Mesenchymal stem cell (in vitro differentiated cells and primary cell): ENCODE data around the gene IL18R1.

ENCODE experiments used
- DNase-seq: peaks from one replicate; pipeline ENCODE4 v3.0.0-alpha.2; 2013
- H2AFZ ChIP-seq: one replicate; pipeline ENCODE4 v1.6.1; 2013; ENCODE audit warnings: low read depth, mild to moderate bottlenecking, control low read depth, inconsistent platforms, low read length, moderate library complexity
- H2AK5ac ChIP-seq: 2 replicates; pipeline ENCODE4 v1.6.1; 2013; ENCODE audit warnings: low read length, moderate library complexity, mild to moderate bottlenecking, inconsistent platforms; ENCODE audit not compliant: severe bottlenecking
- H2BK120ac ChIP-seq: one replicate; pipeline ENCODE4 v1.6.1; 2013; ENCODE audit warnings: low read depth, mild to moderate bottlenecking, inconsistent platforms, low read length, moderate library complexity
- H2BK12ac ChIP-seq, 2 experiments: one replicate each; pipeline ENCODE4 v1.6.1; 2013; ENCODE audit warnings: inconsistent platforms in 2 of 2, low read length in 2 of 2, mild to moderate bottlenecking in 2 of 2, moderate library complexity in 2 of 2, control low read depth in 1 of 2
- H2BK15ac ChIP-seq: one replicate; pipeline ENCODE4 v1.6.1; 2013; ENCODE audit warnings: mild to moderate bottlenecking, low read depth, inconsistent platforms; ENCODE audit not compliant: poor library complexity, severe bottlenecking
- H2BK5ac ChIP-seq: 2 replicates; pipeline ENCODE4 v1.6.1; 2013; ENCODE audit warnings: low read depth, mild to moderate bottlenecking, low read length, control low read depth, inconsistent platforms; ENCODE audit not compliant: poor library complexity, severe bottlenecking
- H3K14ac ChIP-seq, 2 experiments: one replicate each; pipeline ENCODE4 v1.6.1; 2013; ENCODE audit warnings: inconsistent platforms in 2 of 2, low read length in 2 of 2, control low read depth in 1 of 2, mild to moderate bottlenecking in 1 of 2, moderate library complexity in 1 of 2
- H3K18ac ChIP-seq, 2 experiments: one replicate each; pipeline ENCODE4 v1.6.1; 2013; ENCODE audit warnings: inconsistent platforms in 2 of 2, low read length in 2 of 2, control low read depth in 1 of 2, low read depth in 1 of 2, mild to moderate bottlenecking in 1 of 2
- H3K23ac ChIP-seq, 2 experiments: one replicate each; pipeline ENCODE4 v1.6.1; 2013; ENCODE audit warnings: inconsistent platforms in 2 of 2, low read length in 2 of 2, mild to moderate bottlenecking in 2 of 2, moderate library complexity in 2 of 2, control low read depth in 1 of 2
- H3K27ac ChIP-seq: 2 replicates; pipeline ENCODE4 v1.5.1; 2013; ENCODE audit warnings: mild to moderate bottlenecking, moderate library complexity, low read length, control low read depth, inconsistent platforms; ENCODE audit not compliant: poor library complexity, severe bottlenecking
- H3K27me3 ChIP-seq, 2 experiments: 2 replicates each; pipeline versions ENCODE4 v1.6.1 to v1.7.0; 2013; ENCODE audit warnings: low read length in 2 of 2, mild to moderate bottlenecking in 2 of 2, moderate library complexity in 2 of 2, control low read depth in 1 of 2, inconsistent platforms in 1 of 2; ENCODE audit not compliant: control insufficient read depth in 1 of 2, insufficient read depth in 1 of 2
- H3K36me3 ChIP-seq, 2 experiments: 2 replicates each; pipeline versions ENCODE4 v1.6.1 to v1.7.0; 2013; ENCODE audit warnings: low read length in 2 of 2, control low read depth in 1 of 2, inconsistent platforms in 1 of 2, low read depth in 1 of 2, mild to moderate bottlenecking in 1 of 2; ENCODE audit not compliant: insufficient read depth in 2 of 2, control insufficient read depth in 1 of 2
- H3K4ac ChIP-seq, 2 experiments: one replicate each; pipeline ENCODE4 v1.6.1; 2013; ENCODE audit warnings: inconsistent platforms in 2 of 2, low read length in 2 of 2, mild to moderate bottlenecking in 2 of 2, moderate library complexity in 2 of 2, control low read depth in 1 of 2, low read depth in 1 of 2
- H3K4me1 ChIP-seq: 2 replicates; pipeline ENCODE4 v1.6.1; 2013; ENCODE audit warnings: low read depth, low read length, control low read depth; ENCODE audit not compliant: control insufficient read depth, insufficient read depth
- H3K4me2 ChIP-seq: 2 replicates; pipeline ENCODE4 v1.6.1; 2013; ENCODE audit warnings: low read length, mild to moderate bottlenecking, inconsistent platforms; ENCODE audit not compliant: poor library complexity, severe bottlenecking
- H3K4me3 ChIP-seq, 2 experiments: 2 replicates each; pipeline versions ENCODE4 v1.5.1 to v1.7.0; 2013; ENCODE audit warnings: low read length in 2 of 2, mild to moderate bottlenecking in 2 of 2, control low read depth in 1 of 2, low read depth in 1 of 2; ENCODE audit not compliant: insufficient read depth in 1 of 2
- H3K79me1 ChIP-seq: replicated peaks from 2 replicates; pipeline ENCODE4 v1.6.1; 2013; ENCODE audit warnings: mild to moderate bottlenecking, control low read depth, low read length, inconsistent platforms; ENCODE audit not compliant: poor library complexity, severe bottlenecking
- H3K9ac ChIP-seq: 2 replicates; pipeline ENCODE4 v1.7.0; 2013; ENCODE audit warnings: mild to moderate bottlenecking, low read length, moderate library complexity
- H3K9me3 ChIP-seq: 2 replicates; pipeline ENCODE4 v1.7.0; 2013; ENCODE audit warnings: mild to moderate bottlenecking, low read length; ENCODE audit not compliant: control insufficient read depth
- H4K8ac ChIP-seq: one replicate; pipeline ENCODE4 v1.6.1; 2013; ENCODE audit warnings: inconsistent platforms, mild to moderate bottlenecking, low read length, moderate library complexity
- H4K91ac ChIP-seq: one replicate; pipeline ENCODE4 v1.6.1; 2013; ENCODE audit warnings: mild to moderate bottlenecking, low read length, inconsistent platforms
- WGBS: methylation state at CpG from one replicate; pipeline ENCODE4 v1.1.7; 2013; ENCODE audit warnings: mixed read lengths; 5-methylcytosine and 5-hydroxymethylcytosine counted together

The IL18R1 gene

GRCh38 chr2:102435741-102436140 lies 80.1 kb downstream of the IL18R1 start:
- Histone ChIP-seq H2BK120ac (no peak overlapping the region), H2BK15ac (no peak overlapping the region), H3K27me3 (peaks cover 0 to 10% of the 10 kb centered on the region in 2 experiments), H3K9me3 (no peaks in the 10 kb centered on the region), H2AFZ (no peak overlapping the region), H3K9ac (no peak overlapping the region), H3K4me1 (no peaks in the 10 kb centered on the region), H3K18ac (no peak overlapping the region), H3K4me3 (no peak overlapping the region), H4K91ac (no peak overlapping the region), H3K23ac (no peak overlapping the region), H2AK5ac (no peak overlapping the region), H2BK12ac (no peak overlapping the region), H3K4ac (no peak overlapping the region), H4K8ac (no peak overlapping the region), H3K79me1 (no peaks in the 10 kb centered on the region), H3K14ac (no peak overlapping the region), H2BK5ac (no peak overlapping the region), H3K27ac (no peak overlapping the region), H3K36me3 (no peaks in the 10 kb centered on the region), H3K4me2 (no peak overlapping the region)
- 100% methylated on average over 2 of the region's 2 CpGs for WGBS
- DNase-seq = no peak

GRCh38 chr2:102436323-102436722 lies 80.7 kb downstream of the IL18R1 start:
- H4K91ac ChIP-seq = no peak overlapping the region
- H4K8ac ChIP-seq = no peak overlapping the region
- H3K27ac ChIP-seq = peak overlapping the region; percentile 23
- no peak overlapping the region for H3K4me3 ChIP-seq
- no peaks in the 10 kb centered on the region for H3K36me3 ChIP-seq
- H3K9ac ChIP-seq = no peak overlapping the region
- no peak overlapping the region for H2BK5ac ChIP-seq
- WGBS = no CpG with 5 or more reads among the region's 3 CpGs
- H2BK120ac ChIP-seq = no peak overlapping the region
- H3K4me1 ChIP-seq = no peaks in the 10 kb centered on the region
- peaks cover 0 to 11% of the 10 kb centered on the region in 2 experiments for H3K27me3 ChIP-seq
- no peak overlapping the region for H3K14ac ChIP-seq
- H3K18ac ChIP-seq = no peak overlapping the region
- no peak overlapping the region for H3K23ac ChIP-seq
- H2BK15ac ChIP-seq = no peak overlapping the region
- H2AK5ac ChIP-seq = no peak overlapping the region
- no peak overlapping the region for H3K4ac ChIP-seq
- H3K9me3 ChIP-seq = no peaks in the 10 kb centered on the region
- peak; percentile 90 for DNase-seq
- H2BK12ac ChIP-seq = no peak overlapping the region
- H3K4me2 ChIP-seq = no peak overlapping the region
- no peaks in the 10 kb centered on the region for H3K79me1 ChIP-seq
- no peak overlapping the region for H2AFZ ChIP-seq

GRCh38 chr2:102437122-102437521 lies 81.5 kb downstream of the IL18R1 start:
- no peak overlapping the region for H3K4me3 ChIP-seq
- H2BK5ac ChIP-seq = no peak overlapping the region
- H2BK120ac ChIP-seq = no peak overlapping the region
- no peak overlapping the region for H3K27ac ChIP-seq
- no peak overlapping the region for H3K4ac ChIP-seq
- DNase-seq = no peak
- no peak overlapping the region for H2BK12ac ChIP-seq
- H4K91ac ChIP-seq = no peak overlapping the region
- no peak overlapping the region for H3K4me2 ChIP-seq
- H3K18ac ChIP-seq = no peak overlapping the region
- WGBS = 84% methylated on average over 4 of the region's 4 CpGs
- H3K23ac ChIP-seq = no peak overlapping the region
- H3K36me3 ChIP-seq = no peaks in the 10 kb centered on the region
- H3K14ac ChIP-seq = no peak overlapping the region
- H3K9me3 ChIP-seq = no peaks in the 10 kb centered on the region
- H2BK15ac ChIP-seq = no peak overlapping the region
- H3K27me3 ChIP-seq = peaks cover 0 to 11% of the 10 kb centered on the region in 2 experiments
- no peaks in the 10 kb centered on the region for H3K4me1 ChIP-seq
- H3K79me1 ChIP-seq = no peaks in the 10 kb centered on the region
- no peak overlapping the region for H2AFZ ChIP-seq
- H2AK5ac ChIP-seq = no peak overlapping the region
- H4K8ac ChIP-seq = no peak overlapping the region
- H3K9ac ChIP-seq = no peak overlapping the region

GRCh38 chr2:102438111-102438510 lies 82.5 kb downstream of the IL18R1 start:
- Histone ChIP-seq H3K9me3 (no peaks in the 10 kb centered on the region), H2BK5ac (no peak overlapping the region), H3K79me1 (no peaks in the 10 kb centered on the region), H3K4me2 (no peak overlapping the region), H2BK12ac (no peak overlapping the region), H2AK5ac (no peak overlapping the region), H4K8ac (no peak overlapping the region), H4K91ac (no peak overlapping the region), H3K23ac (no peak overlapping the region), H3K18ac (no peak overlapping the region), H3K4ac (no peak overlapping the region), H3K27me3 (peaks cover 0 to 11% of the 10 kb centered on the region in 2 experiments), H2AFZ (no peak overlapping the region), H3K9ac (no peak overlapping the region), H3K36me3 (no peaks in the 10 kb centered on the region), H2BK120ac (no peak overlapping the region), H2BK15ac (no peak overlapping the region), H3K14ac (no peak overlapping the region), H3K4me3 (no peak overlapping the region), H3K27ac (no peak overlapping the region), H3K4me1 (no peaks in the 10 kb centered on the region)
- 92% methylated on average over 2 of the region's 3 CpGs for WGBS
- no peak for DNase-seq
